HG02938 (cell line): ENCODE data around the gene SLC6A1.

ENCODE experiments used
- ATAC-seq: cut with Tn5 transposase; IDR thresholded peaks from one replicate; pipeline ENCODE4 v1.9.1; 2021; ENCODE audit warnings: mild to moderate bottlenecking, moderate library complexity; ENCODE audit not compliant: unreplicated experiment

The SLC6A1 gene

GRCh38 chr3:10992943-10993728 is 588 bp downstream of the SLC6A1 start:
- ATAC-seq: no peak

- ATAC-seq: no peak
These were observed 1.1 kb downstream of the SLC6A1 start for GRCh38 chr3:10993729-10994065.

GRCh38 chr3:10994306-10994705 is 1.8 kb downstream of the SLC6A1 start:
- no peak for ATAC-seq

DNA sequence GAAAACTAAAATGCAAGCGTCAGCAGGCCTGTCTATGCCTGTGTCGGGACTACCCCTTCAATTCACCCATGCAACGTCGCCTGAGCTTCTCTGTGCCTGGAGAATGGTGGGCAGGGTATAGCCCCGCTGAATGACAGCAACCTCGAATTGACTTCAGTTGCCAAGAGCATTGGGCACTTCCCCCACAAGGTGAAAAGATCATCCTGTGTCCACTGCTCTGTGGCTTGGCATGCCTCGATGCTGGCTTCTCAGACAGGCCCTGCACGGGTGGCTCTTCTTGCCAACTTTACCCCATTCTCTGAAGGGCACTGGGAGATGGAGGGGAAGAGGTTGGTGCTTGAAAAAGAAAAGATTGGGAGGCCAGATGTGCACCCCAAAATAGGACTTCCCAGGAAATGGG is 3.3 kb downstream of the SLC6A1 start:
- no peak for ATAC-seq

DNA sequence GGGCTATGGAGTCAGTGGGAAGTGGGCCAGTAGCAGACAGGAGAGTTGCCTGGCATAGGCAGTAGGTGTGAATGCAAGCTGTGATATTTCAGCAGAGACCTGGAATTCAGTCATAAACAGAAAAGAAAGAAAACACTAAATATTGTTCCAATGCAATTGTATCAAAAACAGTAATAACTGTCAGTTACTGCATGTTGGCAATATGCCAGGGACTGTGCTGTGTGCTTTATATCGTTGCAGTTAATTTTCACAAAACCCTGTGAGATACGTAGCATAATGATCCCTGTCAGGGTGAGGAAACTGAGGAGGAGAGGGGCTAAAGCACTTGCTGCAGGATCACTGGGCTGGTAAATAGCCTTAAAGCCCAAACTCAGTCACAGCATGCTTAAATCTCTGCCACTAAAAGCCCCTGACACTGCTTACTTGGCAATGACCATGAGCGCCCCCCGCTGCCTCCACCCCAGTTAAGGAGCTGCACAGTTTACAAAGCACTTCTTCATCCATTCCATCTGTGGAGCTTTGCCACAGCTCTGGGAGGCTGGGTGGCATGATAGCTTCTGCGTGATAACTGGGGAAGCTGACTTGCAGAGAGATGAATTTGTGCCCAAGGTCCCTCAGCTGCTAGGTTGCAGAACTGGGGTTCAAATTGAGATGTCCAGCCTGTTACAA is 3.9 kb downstream of the SLC6A1 start:
- ATAC-seq: no peak

GRCh38 chr3:10997196-10997595 is 4.6 kb downstream of the SLC6A1 start:
- no peak for ATAC-seq

DNA sequence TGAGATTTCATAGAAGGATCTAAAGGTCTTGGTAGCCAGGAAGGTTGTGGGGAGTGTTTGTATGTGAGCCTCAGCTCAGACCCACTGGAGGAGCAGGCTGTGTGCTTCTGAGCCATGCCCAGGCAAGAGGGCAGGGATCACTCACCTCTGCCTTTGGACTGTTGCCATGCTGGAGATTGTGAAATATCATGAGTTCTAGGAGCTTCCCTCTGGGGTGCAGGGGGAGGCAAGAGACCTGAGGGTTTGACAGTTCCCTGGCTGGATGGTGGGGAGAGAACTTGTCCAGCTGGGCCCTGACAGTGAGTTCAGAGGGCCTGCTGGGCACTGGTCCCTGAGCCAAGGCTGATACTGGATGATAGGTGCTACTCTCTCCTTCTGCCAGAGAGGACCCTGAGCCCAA is 6.0 kb downstream of the SLC6A1 start:
- no peak for ATAC-seq

DNA sequence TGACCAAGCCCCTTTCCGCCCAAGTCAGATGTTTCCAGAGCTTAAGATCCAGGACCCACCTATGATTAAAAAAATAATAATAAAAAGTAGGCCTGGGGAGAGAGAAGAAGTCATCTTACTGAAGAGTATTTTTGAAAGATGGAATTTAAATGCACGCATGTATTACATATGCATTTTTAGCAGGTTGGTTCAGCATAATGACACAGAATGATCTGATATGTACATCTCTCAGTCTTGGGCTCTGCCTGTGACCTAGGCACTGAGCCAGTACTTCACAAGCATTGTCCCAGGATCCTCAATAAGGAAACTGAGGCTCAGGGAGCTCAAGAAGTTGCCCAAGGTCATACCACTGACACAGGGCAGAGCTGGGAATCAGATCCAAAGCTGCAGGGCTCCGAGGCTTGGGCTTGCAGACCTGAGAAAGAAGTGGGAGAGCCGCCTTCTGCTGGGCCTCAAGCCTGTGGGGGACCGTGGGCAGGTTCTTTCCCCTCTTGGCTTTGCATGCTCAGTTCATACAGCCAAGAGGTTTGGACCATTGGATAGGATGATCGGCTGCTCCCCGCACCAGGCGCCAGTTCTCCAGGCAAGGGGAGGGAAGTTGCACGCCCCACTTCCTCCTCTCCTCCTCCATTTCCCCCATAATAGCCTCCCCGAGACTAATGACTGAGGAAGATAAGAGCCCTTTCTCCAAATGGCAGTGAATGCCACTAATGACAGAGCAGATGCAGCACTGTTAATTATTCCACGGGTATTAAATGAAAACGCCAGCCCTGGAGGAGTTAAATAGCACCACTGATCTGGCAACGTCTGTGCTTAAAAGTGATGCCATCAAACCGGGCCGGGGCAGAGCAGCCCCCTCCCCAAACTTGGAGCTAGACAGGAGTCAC is 6.9 kb downstream of the SLC6A1 start:
- ATAC-seq: no peak

GRCh38 chr3:11000528-11000927 is 8.0 kb downstream of the SLC6A1 start:
- ATAC-seq: no peak

DNA sequence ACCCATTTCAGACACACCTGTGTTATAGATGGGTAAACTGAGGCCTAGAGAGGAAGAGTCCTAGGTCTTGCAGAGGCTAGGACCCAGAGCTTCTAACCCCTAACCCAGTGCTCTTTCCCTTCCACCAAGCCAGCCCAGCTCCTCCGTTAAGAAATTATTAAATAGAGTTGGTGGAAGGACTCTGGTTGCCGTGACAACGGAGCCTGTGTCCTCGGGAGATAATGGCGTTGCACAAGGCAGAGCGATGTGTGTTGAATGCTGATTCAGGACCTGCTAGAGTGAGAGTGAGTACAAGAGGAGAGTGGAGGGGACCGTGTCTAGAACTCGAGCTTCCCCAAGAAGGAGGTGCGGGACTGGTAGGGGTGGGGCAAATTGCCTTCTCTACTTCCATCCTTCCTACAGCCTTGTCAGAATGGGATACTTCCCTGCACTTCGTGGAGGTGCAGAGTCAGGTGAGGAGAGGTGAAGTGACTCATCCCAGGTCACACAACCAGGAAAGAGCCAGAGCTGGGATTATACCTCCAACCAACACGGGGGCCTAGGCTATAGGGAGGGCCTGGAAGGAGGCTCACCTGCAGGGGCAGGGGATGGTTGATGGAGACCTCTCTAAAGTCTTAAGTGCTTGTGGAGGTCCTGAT is 8.6 kb downstream of the SLC6A1 start:
- no peak for ATAC-seq

GRCh38 chr3:11001658-11002021 is 9.1 kb downstream of the SLC6A1 start:
- ATAC-seq: no peak

- ATAC-seq: no peak
These were observed 9.8 kb downstream of the SLC6A1 start for GRCh38 chr3:11002371-11002807.

DNA sequence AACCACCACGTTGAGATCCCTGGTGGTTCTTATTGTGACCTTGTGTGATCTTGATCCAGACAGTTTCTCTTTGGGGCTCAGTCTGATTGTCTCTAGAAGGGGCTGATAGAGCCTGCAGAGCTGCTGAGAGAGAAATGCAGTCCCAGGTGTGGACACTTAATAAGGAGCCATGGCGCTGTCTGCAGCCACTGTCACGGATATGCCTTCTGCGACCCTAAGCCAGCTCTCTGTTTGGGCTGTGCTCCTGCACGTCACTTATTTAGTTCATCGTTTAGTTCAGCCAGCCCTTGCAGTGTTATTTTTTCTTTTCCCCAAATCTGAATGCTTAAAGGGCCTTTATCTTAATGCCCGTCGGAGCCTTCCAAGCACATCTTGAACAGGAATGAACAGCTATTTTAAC is 12.0 kb downstream of the SLC6A1 start:
- ATAC-seq: no peak

- no peak for ATAC-seq
These were observed 13.2 kb downstream of the SLC6A1 start for GRCh38 chr3:11005686-11006256.

- ATAC-seq: no peak
These were observed 14.7 kb downstream of the SLC6A1 start for GRCh38 chr3:11006986-11007933.

DNA sequence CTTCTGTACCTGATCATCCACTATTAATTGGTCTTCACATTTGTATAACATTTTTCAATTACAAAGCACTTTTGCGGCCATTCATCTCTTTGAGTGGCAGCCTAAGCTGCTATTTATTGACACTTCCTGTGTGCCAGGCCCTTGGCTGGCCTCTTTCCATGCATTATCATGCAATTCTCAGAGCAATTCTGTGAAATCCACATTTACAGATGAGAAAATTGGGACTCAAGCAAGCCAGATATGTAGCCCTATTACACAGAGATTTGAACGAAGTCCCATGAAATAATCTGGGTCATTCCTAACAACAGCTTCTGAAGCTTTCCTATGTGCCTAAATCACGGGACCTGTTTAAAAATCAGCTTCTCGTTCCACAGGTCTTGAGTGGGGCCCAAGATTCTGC is 17.4 kb downstream of the SLC6A1 start:
- no peak for ATAC-seq

DNA sequence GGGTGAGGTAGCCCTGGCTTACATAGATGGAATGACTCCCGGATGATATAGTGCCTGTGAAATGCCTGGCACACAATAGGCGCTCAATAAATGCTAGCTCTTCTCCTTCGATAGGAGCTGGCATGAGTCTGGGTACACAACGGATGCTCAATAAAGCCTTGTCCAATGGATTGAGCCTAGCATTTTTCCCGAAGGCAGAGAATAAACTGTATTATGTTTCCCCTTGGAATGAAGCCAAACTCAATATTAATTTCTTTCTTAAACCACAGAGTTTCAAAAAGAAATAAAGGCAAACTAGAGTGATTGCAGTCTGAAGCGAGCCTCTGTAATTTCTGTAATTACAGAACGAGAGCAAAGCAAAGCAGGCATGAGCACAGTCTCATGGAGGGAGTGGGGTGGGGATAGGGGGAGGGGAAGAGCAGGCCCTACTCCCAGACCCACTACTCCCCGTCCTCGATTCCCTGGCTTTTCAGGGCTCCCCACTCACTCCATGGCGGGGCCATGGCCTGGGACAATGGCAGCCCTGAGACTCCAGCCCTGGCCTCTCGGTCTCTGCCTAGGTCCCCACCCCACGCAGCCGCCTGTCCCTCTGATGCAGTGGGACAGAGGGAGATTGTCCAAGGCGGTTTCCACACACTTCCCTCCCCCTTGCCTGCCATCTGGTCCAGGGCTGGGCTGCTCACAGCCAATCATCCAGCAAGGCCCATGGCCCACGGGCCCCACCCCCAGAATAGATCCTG is 18.0 kb downstream of the SLC6A1 start:
- ATAC-seq: no peak

DNA sequence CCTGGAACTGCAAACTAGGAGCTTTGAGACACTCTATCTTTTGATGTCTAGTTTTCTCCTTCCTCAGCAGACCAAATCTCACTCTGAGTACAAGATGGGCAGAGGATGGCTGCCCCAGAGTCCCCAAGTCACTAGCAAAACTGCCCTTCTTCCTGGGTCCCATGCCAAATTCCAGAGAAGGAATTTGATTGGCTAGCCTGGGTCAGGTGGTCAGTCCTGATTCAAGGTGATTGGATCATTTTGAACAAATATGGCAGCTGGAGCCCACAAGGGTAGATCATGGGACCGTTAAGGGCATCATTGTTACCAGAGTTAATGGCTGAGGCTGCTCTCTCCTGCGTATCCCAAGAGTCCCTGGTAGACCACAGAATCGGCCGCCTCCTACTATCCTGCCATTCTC is 21.7 kb downstream of the SLC6A1 start:
- ATAC-seq: no peak

DNA sequence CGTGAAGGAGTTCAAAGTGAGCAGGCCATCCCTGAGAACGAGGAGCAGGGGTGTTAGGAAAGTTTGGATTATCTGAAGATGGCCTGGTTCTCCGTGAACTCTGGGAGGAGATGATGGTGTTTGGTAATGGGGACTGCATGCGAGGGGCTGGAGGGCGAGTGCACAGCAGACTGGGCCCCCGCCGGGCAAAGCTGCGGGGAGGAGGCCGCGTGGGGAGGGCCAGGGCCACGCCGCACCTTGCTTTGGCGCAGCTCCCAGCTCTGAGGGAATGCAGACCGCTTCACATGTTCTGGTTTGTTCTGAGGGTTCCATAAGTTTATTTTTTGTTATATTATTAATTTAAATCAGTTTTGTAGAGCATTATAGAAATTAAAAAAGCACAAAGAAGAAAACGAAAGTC is 22.2 kb downstream of the SLC6A1 start:
- no peak for ATAC-seq
